K562 (cell line): ENCODE results near the gene ABAT.

ENCODE experiments used
- CBX1 ChIP-seq: sonication (generic); IDR thresholded peaks from 2 replicates; pipeline ENCODE4 v1.6.1; 2016; ENCODE audit warnings: antibody characterized with exemption, low read depth, mild to moderate bottlenecking
- GABPA ChIP-seq: fragments of 200-800 bp; sonication (Bioruptor generic); conservative IDR thresholded peaks from 2 replicates; pipeline ENCODE4 v1.6.1; 2016; ENCODE audit warnings: low read depth, missing genetic modification characterization, missing compliant biosample characterization
- SRF ChIP-seq, 2 experiments: fragments of 250-450, 450-650 bp in 1 of 2; sonication (Bioruptor Pico) in 1 of 2; sonication (generic) in 1 of 2; formaldehyde crosslinking; IDR thresholded peaks; 2 replicates each; pipeline versions ENCODE4 v1.5.0 to v1.5.1; 2020 to 2022; ENCODE audit warnings: mild to moderate bottlenecking in 1 of 2, missing genetic modification reagents in 1 of 2
- TAF1 ChIP-seq: IDR thresholded peaks from 2 replicates; pipeline ENCODE4 v1.6.1; 2011; ENCODE audit warnings: mild to moderate bottlenecking, low read length, moderate library complexity; ENCODE audit not compliant: insufficient read depth, control insufficient read depth, severe bottlenecking; ENCODE audit errors: extremely low read depth
- TF ChIP-seq, protein P1 (sequence below): fragments of 250-450 bp; sonication (Bioruptor Pico); IDR thresholded peaks from 2 replicates; pipeline ENCODE4 v1.5.1; 2021; ENCODE audit warnings: mild to moderate bottlenecking

GRCh38 chr16:8831871-8832716 lies 157.7 kb downstream of the ABAT start:
- TF ChIP-seq SRF (CRISPR knock-in tag; IDR thresholded peaks at IDR 0.05) (no peak), CBX1 (no peak), TAF1 (no peak), GABPA (no peak)
- TF ChIP-seq, protein P1, sequence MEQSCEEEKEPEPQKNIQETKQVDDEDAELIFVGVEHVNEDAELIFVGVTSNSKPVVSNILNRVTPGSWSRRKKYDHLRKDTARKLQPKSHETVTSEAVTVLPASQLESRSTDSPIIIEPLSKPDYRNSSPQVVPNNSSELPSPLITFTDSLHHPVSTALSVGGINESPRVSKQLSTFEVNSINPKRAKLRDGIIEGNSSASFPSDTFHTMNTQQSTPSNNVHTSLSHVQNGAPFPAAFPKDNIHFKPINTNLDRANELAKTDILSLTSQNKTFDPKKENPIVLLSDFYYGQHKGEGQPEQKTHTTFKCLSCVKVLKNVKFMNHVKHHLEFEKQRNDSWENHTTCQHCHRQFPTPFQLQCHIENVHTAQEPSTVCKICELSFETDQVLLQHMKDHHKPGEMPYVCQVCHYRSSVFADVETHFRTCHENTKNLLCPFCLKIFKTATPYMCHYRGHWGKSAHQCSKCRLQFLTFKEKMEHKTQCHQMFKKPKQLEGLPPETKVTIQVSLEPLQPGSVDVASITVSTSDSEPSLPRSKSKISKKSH (CRISPR knock-in tag) = no peak
